CD4-positive, alpha-beta T cell treated with Interleukin-21 for 1 hour (primary cell): ENCODE results near the gene SGPL1.

Experiments used
- DNase-seq: peaks from one replicate; pipeline ENCODE4 v3.0.0-alpha.2; 2020

The SGPL1 gene

GRCh38 chr10:70886921-70887665, 71.3 kb downstream of the SGPL1 start:
- no peak for DNase-seq

GRCh38 chr10:70887804-70888800, 72.4 kb downstream of the SGPL1 start, which contains the start of gene PCBD1:
PCBD1 (minus strand) TSS chr10:70888565; CDS start chr10:70888533, 32 bp downstream.
- peak; percentile 74 for DNase-seq

GRCh38 chr10:70889291-70889690, 73.5 kb downstream of the SGPL1 start:
- no peak for DNase-seq

GRCh38 chr10:70890917-70891431, 75.2 kb downstream of the SGPL1 start:
- no peak for DNase-seq

GRCh38 chr10:70891627-70892026, 75.9 kb downstream of the SGPL1 start:
- no peak for DNase-seq

GRCh38 chr10:70892631-70893030, 76.9 kb downstream of the SGPL1 start:
- no peak for DNase-seq

GRCh38 chr10:70893227-70894006, 77.7 kb downstream of the SGPL1 start:
- no peak for DNase-seq

- DNase-seq: no peak
Observed at GRCh38 chr10:70894416-70894815, 78.7 kb downstream of the SGPL1 start.

- no peak for DNase-seq
Observed at GRCh38 chr10:70896551-70896950, 80.8 kb downstream of the SGPL1 start.

- no peak for DNase-seq
Observed at GRCh38 chr10:70898687-70899086, 82.9 kb downstream of the SGPL1 start.

GRCh38 chr10:70899096-70899495, 83.3 kb downstream of the SGPL1 start:
- no peak for DNase-seq

- DNase-seq: no peak
Observed at GRCh38 chr10:70901276-70901878, 85.6 kb downstream of the SGPL1 start.

GRCh38 chr10:70902661-70903261, 87.0 kb downstream of the SGPL1 start:
- no peak for DNase-seq

- DNase-seq: peak; percentile 22
Observed at GRCh38 chr10:70903262-70903921, 87.6 kb downstream of the SGPL1 start.

GRCh38 chr10:70905071-70906021, 89.6 kb downstream of the SGPL1 start:
- no peak for DNase-seq

- DNase-seq: no peak
Observed at GRCh38 chr10:70906031-70906783, 90.5 kb downstream of the SGPL1 start.

- no peak for DNase-seq
Observed at GRCh38 chr10:70906953-70907636, 91.3 kb downstream of the SGPL1 start.

- no peak for DNase-seq
Observed at GRCh38 chr10:70907637-70908405, 92.1 kb downstream of the SGPL1 start.
